GM12878 (cell line): ENCODE results near the gene C1QTNF12. TPM values are rescaled to one million over a fixed set of nuclear protein-coding genes. Genes with fewer than 3 reads are reported as not detected.
A peak's percentile ranks its signal among the peaks of the same experiment; 100 is the strongest.

Experiments used
- ATAC-seq: fragments of 200-7000 bp; cut with Tn5 transposase; 3 replicates; pipeline ENCODE4 v1.9.1; 2020; ENCODE audit warnings: mild to moderate bottlenecking, moderate library complexity
- BruUV-seq: library from RNA; stranded (reverse); fragments of 400-500 nt; replicated peaks from 2 replicates; lab custom pipeline; 2021; lab: Mats Ljungman, UMichigan
- CTCF ChIA-PET: fragments of 300-600 bp; sonication (Branson Sonifier 250); formaldehyde crosslinking; extraction: SDS; loops from one replicate; lab custom pipeline; 2021; ENCODE audit warnings: inconsistent platforms; lab: Yijun Ruan, JAX
- POLR2A ChIA-PET: fragments of 350-600 bp; formaldehyde crosslinking; extraction: SDS; loops from one replicate; lab custom pipeline; 2021; ENCODE audit warnings: inconsistent platforms; lab: Charles Lee
- RAD21 ChIA-PET: fragments of 300-600 bp; sonication (Branson Sonifier 250); formaldehyde crosslinking; loops from one replicate; lab custom pipeline; 2023; ENCODE audit warnings: antibody characterized with exemption; ENCODE audit not compliant: unreplicated experiment; lab: Charles Lee
- SMC1A ChIA-PET: fragments of 300-600 bp; sonication (Branson Sonifier 250); formaldehyde crosslinking; loops from one replicate; lab custom pipeline; 2023; ENCODE audit not compliant: unreplicated experiment, uncharacterized antibody; lab: Charles Lee
- DNase-seq: peaks from one replicate; pipeline ENCODE4 v3.0.0-alpha.2; 2011; ENCODE audit warnings: low read depth, low spot score
- FAIRE-seq: peaks from 3 replicates; lab custom pipeline; 2011; peaks lifted over from hg19 to GRCh38; lab: Jason Lieb, UNC
- H2AFZ ChIP-seq: 2 replicates; pipeline ENCODE4 v1.6.0; 2011; ENCODE audit warnings: low read depth, low read length, control low read depth; ENCODE audit not compliant: control insufficient read depth
- H3K27ac ChIP-seq: 2 replicates; pipeline ENCODE4 v1.5.1; 2011; ENCODE audit warnings: control low read depth; ENCODE audit not compliant: control insufficient read depth, insufficient read depth
- H3K27me3 ChIP-seq, 2 experiments: replicated peaks in 1 of 2; 2 replicates each; pipeline versions ENCODE4 v1.6.0 to v1.6.1; 2011; ENCODE audit warnings: low read length in 1 of 2; ENCODE audit not compliant: control insufficient read depth in 2 of 2, insufficient read depth in 2 of 2
- H3K36me3 ChIP-seq, 2 experiments: 2 replicates each; pipeline ENCODE4 v1.5.1; 2011; ENCODE audit warnings: low read length in 1 of 2; ENCODE audit not compliant: control insufficient read depth in 2 of 2, insufficient read depth in 2 of 2
- H3K4me1 ChIP-seq: 2 replicates; pipeline ENCODE4 v1.6.1; 2011; ENCODE audit warnings: mild to moderate bottlenecking, low read length, moderate library complexity, mixed read lengths; ENCODE audit not compliant: control insufficient read depth, insufficient read depth
- H3K4me2 ChIP-seq: 2 replicates; pipeline ENCODE4 v1.6.0; 2011; ENCODE audit warnings: control low read depth; ENCODE audit not compliant: control insufficient read depth, insufficient read depth
- H3K4me3 ChIP-seq: fragments of 200-600 bp; sonication (generic); 2 replicates; pipeline ENCODE4 v1.5.1; 2016
- H3K79me2 ChIP-seq: 2 replicates; pipeline ENCODE4 v1.6.0; 2011; ENCODE audit warnings: low read length; ENCODE audit not compliant: control insufficient read depth, insufficient read depth
- H3K9ac ChIP-seq: 2 replicates; pipeline ENCODE4 v1.8.0; 2011; ENCODE audit warnings: low read length, control low read depth, mixed read lengths; ENCODE audit not compliant: control insufficient read depth, insufficient read depth
- H3K9me3 ChIP-seq: replicated peaks from 3 replicates; pipeline ENCODE4 v1.5.1; 2011; ENCODE audit warnings: mild to moderate bottlenecking, low read length; ENCODE audit not compliant: control insufficient read depth, insufficient read depth
- H4K20me1 ChIP-seq: 2 replicates; pipeline ENCODE4 v1.6.0; 2011; ENCODE audit not compliant: control insufficient read depth, insufficient read depth
- IKZF1 ChIP-seq: fragments of 450-650 bp; conservative IDR thresholded peaks from 2 replicates; pipeline ENCODE4 v1.6.1; 2017; ENCODE audit warnings: antibody characterized with exemption, mild to moderate bottlenecking
- PAX8 ChIP-seq: fragments of 450-650 bp; IDR thresholded peaks from 2 replicates; pipeline ENCODE4 v1.6.1; 2017; ENCODE audit warnings: mild to moderate bottlenecking, moderate library complexity
- POLR2AphosphoS5 ChIP-seq: IDR thresholded peaks from 2 replicates; pipeline ENCODE4 v1.6.1; 2011; ENCODE audit warnings: mild to moderate bottlenecking, low read length, inconsistent platforms
- SREBF1 ChIP-seq: IDR thresholded peaks from 2 replicates; pipeline ENCODE4 v1.6.1; 2012; ENCODE audit warnings: mild to moderate bottlenecking, low read length
- WGBS: methylation state at CpG from one replicate; pipeline ENCODE4 v1.1.6; 2016; ENCODE audit warnings: low lambda C conversion rate; ENCODE audit not compliant: insufficient replicate concordance, insufficient coverage; ENCODE audit errors: missing lambda C conversion rate; 5-methylcytosine and 5-hydroxymethylcytosine counted together
- in situ Hi-C: fragments of 300-500 bp; cut with MboI; formaldehyde crosslinking; loops from 9 replicates; pipeline ENCODE4 v1.14.3; 2018; ENCODE audit warnings: mixed read lengths
- intact Hi-C: fragments of 100-400 bp; cut with micrococcal nuclease; formaldehyde crosslinking; loops from one replicate; pipeline ENCODE4 v1.14.2; 2022; ENCODE audit not compliant: unreplicated experiment
- polyA plus RNA-seq, 11 experiments: library from polyadenylated mRNA; depleted of rRNA in 4 of 11; unstranded in 6 of 11; stranded (reverse) in 5 of 11; fragments of >200 nt; fragmentation: Nextera tagmentation in 4 of 11; fragmentation: Illumina TruSeq in 1 of 11; extraction: Ambion mirVana in 4 of 11; extraction: Trizol in 1 of 11; gene quantifications; 1 replicate in 1 of 11; 2 replicates in 10 of 11; pipeline versions ENCODE4 v1.2.1 to v1.2.3, GENCODE V29; 2011 to 2016; ENCODE audit warnings: inconsistent platforms in 2 of 11, missing spikeins in 2 of 11, low read depth in 1 of 11
- total RNA-seq, 4 experiments: library from RNA; depleted of rRNA in 3 of 4; stranded (reverse); fragments of >200 nt in 3 of 4; fragmentation: Illumina TruSeq in 1 of 4; extraction: Trizol in 1 of 4; gene quantifications; 2 replicates each; pipeline versions ENCODE4 v1.2.1 to v1.2.3, GENCODE V29; 2013 to 2021

Gene C1QTNF12
- total and polyA plus RNA-seq, 10 of the 15 experiments (the other 5 are each of a cell fraction or from before 2014, with no cell fraction given) = 0.17 to 1.0 (median 0.31) TPM; not detected in 5

GRCh38 chr1:1270813-1271212, 24.3 kb upstream of the C1QTNF12 start:
- peaks cover 44% of the 10 kb centered on the region for H3K79me2 ChIP-seq
- H3K9ac ChIP-seq = 0 out of 2 replicates have a peak overlapping the region, but pooled peaks have one; percentile 19
- CTCF ChIA-PET = interaction anchor here (0.9 to 1.6 kb wide), 2 partner anchors 19 to 148 kb away, joined by 3 to 8 read pairs; no protein-coding TSS in a partner anchor
- H3K27ac ChIP-seq = peak overlapping the region; percentile 1; the same call in 1 of the 2 replicates
- H3K4me2 ChIP-seq = peak overlapping the region; percentile 100
- in situ Hi-C loops = no loop called here
- no TSS peak for BruUV-seq
- peaks cover 8 to 10% of the 10 kb centered on the region in 2 experiments; a peak in 3 of 4 replicates for H3K36me3 ChIP-seq
- 0 out of 2 replicates have a peak, but pooled peaks have one; percentile 20 for TF ChIP-seq IKZF1
- TF ChIP-seq PAX8 = no peak
- TF ChIP-seq, all 136 proteins: peak for 1
- Histone ChIP-seq H3K9me3 (no peaks in the 10 kb centered on the region), H3K4me3 (peak overlapping the region; percentile 56; the same call in 1 of the 2 replicates), H3K27me3 (no peaks in the 10 kb centered on the region), H4K20me1 (peaks cover 4% of the 10 kb centered on the region; the same call in 1 of the 2 replicates), H2AFZ (no peak overlapping the region), H3K4me1 (peaks cover 18% of the 10 kb centered on the region)
- POLR2A ChIA-PET = interaction anchor here (0.6 kb wide), 1 partner anchor 11 kb away, joined by 3 read pairs; no protein-coding TSS in a partner anchor
- intact Hi-C loops = no loop called here
- FAIRE-seq (no peak), ATAC-seq (no peak), DNase-seq (no peak)
- SMC1A ChIA-PET = no interaction called here
- WGBS = 27% methylated on average over 7 of the region's 7 CpGs
- RAD21 ChIA-PET = no interaction called here

DNA sequence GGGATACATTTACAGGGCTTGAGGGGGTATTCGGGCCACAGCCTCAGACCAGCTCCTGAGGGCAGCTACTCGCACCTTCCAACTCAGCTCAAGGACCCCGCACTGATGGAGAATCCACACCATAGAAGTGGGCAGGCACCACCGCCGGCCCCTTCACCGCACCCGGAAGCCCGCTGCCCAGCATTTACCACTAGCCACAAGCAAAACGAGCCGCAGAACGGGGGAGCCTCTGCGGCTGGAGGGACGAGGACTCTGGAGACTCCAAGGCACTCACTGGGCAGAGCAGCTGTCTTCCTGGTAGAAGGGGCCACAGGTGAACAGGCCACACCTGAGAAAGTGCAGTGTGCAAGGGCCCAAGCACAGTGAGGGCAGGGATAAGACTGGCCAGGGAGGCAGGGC, 21.8 kb upstream of the C1QTNF12 start:
- H4K20me1 ChIP-seq = peaks cover 4% of the 10 kb centered on the region; the same call in 1 of the 2 replicates

More for the DNA sequence above, 21.8 kb upstream of the C1QTNF12 start:
- WGBS = 98% methylated on average over 13 of the region's 13 CpGs
- BruUV-seq = no TSS peak
- FAIRE-seq = no peak
- ChIA-PET CTCF (no interaction called here), POLR2A (interaction anchor here (0.6 kb wide), 1 partner anchor 134 kb away, joined by 3 read pairs; no protein-coding TSS in a partner anchor), RAD21 (no interaction called here), SMC1A (no interaction called here)
- Histone ChIP-seq H3K36me3 (peaks cover 9 to 13% of the 10 kb centered on the region in 2 experiments; a peak in 3 of 4 replicates), H2AFZ (no peak overlapping the region), H3K9ac (no peak overlapping the region), H3K79me2 (peaks cover 41% of the 10 kb centered on the region), H3K27me3 (no peaks in the 10 kb centered on the region), H3K4me2 (no peak overlapping the region), H3K9me3 (no peaks in the 10 kb centered on the region), H3K4me1 (peaks cover 14% of the 10 kb centered on the region), H3K4me3 (no peak overlapping the region), H3K27ac (no peak overlapping the region)
- DNase-seq = no peak
- TF ChIP-seq SREBF1 = no peak
- 0 out of 2 replicates have a peak, but pooled peaks have one; percentile 8 for TF ChIP-seq POLR2AphosphoS5
- intact Hi-C loops (no loop called here), in situ Hi-C loops (no loop called here)
- ATAC-seq = no peak
